ENCODE data around the gene GNLY. TPM values are rescaled to one million over a fixed set of nuclear protein-coding genes. Genes with fewer than 3 reads are reported as not detected.

The GNLY gene
- total RNA-seq, 2 donors from 2014 or later = not detected

GRCh38 chr2:85663594-85664565 is 30.3 kb upstream of the GNLY start:
- no peaks in the 10 kb centered on the region for H3K27me3 ChIP-seq (ENCODE audit: control insufficient read depth, insufficient read depth, low read length, poor library complexity, severe bottlenecking)
- Mint-ChIP-seq H3K9me3 (no peaks in the 10 kb centered on the region), H3K36me3 (ENCODE audit: low read depth) (peaks cover 6% of the 10 kb centered on the region), H3K4me1 (peaks cover 5% of the 10 kb centered on the region), H3K4me3 (no peak overlapping the region), H3K27me3 (ENCODE audit: insufficient read depth) (no peaks in the 10 kb centered on the region), H3K27ac (no peak overlapping the region)
- H3K9ac ChIP-seq (ENCODE audit: extremely low read depth, low read length, poor library complexity, severe bottlenecking) = no peak overlapping the region
- H3K9me3 ChIP-seq (ENCODE audit: control insufficient read depth, low read length) = no peaks in the 10 kb centered on the region
- no peak for DNase-seq
- H3K27ac ChIP-seq (ENCODE audit: low read depth, low read length) = no peak overlapping the region
- H3K4me3 ChIP-seq (ENCODE audit: low read length) = no peak overlapping the region
- peaks cover 7% of the 10 kb centered on the region for H3K4me1 ChIP-seq (ENCODE audit: control insufficient read depth, insufficient read depth, low read length)
- WGBS, 2 experiments (ENCODE audit: insufficient coverage in 1 of 2, insufficient read length in 1 of 2) = 95 to 96% methylated on average over 21 to 23 of the region's 23 CpGs
- H3K36me3 ChIP-seq (ENCODE audit: control insufficient read depth, insufficient read depth, low read length) = no peaks in the 10 kb centered on the region
- no peak for TF ChIP-seq CTCF (conservative IDR thresholded peaks at IDR 0.05)

- WGBS, 2 experiments (ENCODE audit: insufficient coverage in 1 of 2, insufficient read length in 1 of 2) = 91% methylated on average over 5 to 11 of the region's 11 CpGs
- H3K36me3 ChIP-seq (ENCODE audit: control insufficient read depth, insufficient read depth, low read length) = no peaks in the 10 kb centered on the region
- no peak for TF ChIP-seq CTCF (conservative IDR thresholded peaks at IDR 0.05)
- H3K4me3 ChIP-seq (ENCODE audit: low read length) = no peak overlapping the region
- DNase-seq = no peak
- H3K4me1 ChIP-seq (ENCODE audit: control insufficient read depth, insufficient read depth, low read length) = peaks cover 7% of the 10 kb centered on the region
- H3K27ac ChIP-seq (ENCODE audit: low read depth, low read length) = no peak overlapping the region
- no peaks in the 10 kb centered on the region for H3K27me3 ChIP-seq (ENCODE audit: control insufficient read depth, insufficient read depth, low read length, poor library complexity, severe bottlenecking)
- Mint-ChIP-seq H3K27me3 (ENCODE audit: insufficient read depth) (no peaks in the 10 kb centered on the region), H3K36me3 (ENCODE audit: low read depth) (no peaks in the 10 kb centered on the region), H3K9me3 (no peaks in the 10 kb centered on the region), H3K4me3 (no peak overlapping the region), H3K4me1 (peaks cover 6% of the 10 kb centered on the region), H3K27ac (peak overlapping the region; percentile 2)
- no peaks in the 10 kb centered on the region for H3K9me3 ChIP-seq (ENCODE audit: control insufficient read depth, low read length)
- no peak overlapping the region for H3K9ac ChIP-seq (ENCODE audit: extremely low read depth, low read length, poor library complexity, severe bottlenecking)
Observed at GRCh38 chr2:85665264-85665937, 28.8 kb upstream of the GNLY start.

- Histone ChIP-seq H3K9ac (ENCODE audit: extremely low read depth, low read length, poor library complexity, severe bottlenecking) (no peak overlapping the region), H3K36me3 (ENCODE audit: control insufficient read depth, insufficient read depth, low read length) (no peaks in the 10 kb centered on the region), H3K4me3 (ENCODE audit: low read length) (no peak overlapping the region), H3K27me3 (ENCODE audit: control insufficient read depth, insufficient read depth, low read length, poor library complexity, severe bottlenecking) (no peaks in the 10 kb centered on the region), H3K4me1 (ENCODE audit: control insufficient read depth, insufficient read depth, low read length) (peaks cover 7% of the 10 kb centered on the region), H3K9me3 (ENCODE audit: control insufficient read depth, low read length) (no peaks in the 10 kb centered on the region), H3K27ac (ENCODE audit: low read depth, low read length) (no peak overlapping the region)
- Mint-ChIP-seq H3K27ac (peak overlapping the region; percentile 61), H3K27me3 (ENCODE audit: insufficient read depth) (no peaks in the 10 kb centered on the region), H3K9me3 (no peaks in the 10 kb centered on the region), H3K4me1 (peaks cover 6% of the 10 kb centered on the region), H3K4me3 (no peak overlapping the region), H3K36me3 (ENCODE audit: low read depth) (no peaks in the 10 kb centered on the region)
- DNase-seq = no peak
- TF ChIP-seq CTCF (conservative IDR thresholded peaks at IDR 0.05) = no peak
- whole genome bisulfite sequencing, 2 experiments (ENCODE audit: insufficient coverage in 1 of 2, insufficient read length in 1 of 2) = 85% methylated on average over 6 of the region's 6 CpGs; no CpG with 5 or more reads in 1 of the 2 experiments
Observed at GRCh38 chr2:85666016-85666415, 28.1 kb upstream of the GNLY start.

All from endodermal cell (in vitro differentiated cells).